Body of pancreas (tissue), 4 donors: ENCODE data around the gene ZNF789. TPM values are rescaled to one million over a fixed set of nuclear protein-coding genes. Genes with fewer than 3 reads are reported as not detected.
"Not testable (repeated sequence)": the region's sequence is repeated elsewhere in the genome, so short reads cannot be mapped to it uniquely, and the experiment has no call there.

ENCODE experiments used
- ATAC-seq: fragments of 150-250 bp; one replicate; pipeline ENCODE4 v1.9.1; 2016
- DNase-seq, 4 donors: peaks; one replicate each; pipeline ENCODE4 v3.0.0-alpha.2; 2019
- H3K27ac ChIP-seq, 4 donors: fragments of 200-600 bp; sonication (generic); 1 replicate in 3 of 4; 2 replicates in 1 of 4; pipeline versions ENCODE4 v1.5.1 to v1.6.1; 2016 to 2019; ENCODE audit warnings: mild to moderate bottlenecking in 1 of 4, mixed read lengths in 1 of 4, moderate library complexity in 1 of 4
- H3K27me3 ChIP-seq, 2 donors: fragments of 200-600 bp; sonication (generic); one replicate each; pipeline ENCODE4 v1.6.0; 2016; ENCODE audit warnings: mild to moderate bottlenecking in 1 of 2
- H3K36me3 ChIP-seq, 2 donors: fragments of 200-600 bp; sonication (generic); replicated peaks in 1 of 2; 2 replicates each; pipeline ENCODE4 v1.5.1; 2016; ENCODE audit warnings: low read depth in 2 of 2; ENCODE audit not compliant: insufficient read depth in 1 of 2
- H3K4me1 ChIP-seq: fragments of 200-600 bp; sonication (generic); one replicate; pipeline ENCODE4 v1.6.0; 2016
- H3K4me3 ChIP-seq, 2 donors: fragments of 200-600 bp; sonication (generic); 1 replicate in 1 of 2; 2 replicates in 1 of 2; pipeline ENCODE4 v1.5.1; 2016 to 2019
- H3K9me3 ChIP-seq, 3 donors: fragments of 200-600 bp; sonication (generic); 1 replicate in 2 of 3; 2 replicates in 1 of 3; pipeline ENCODE4 v1.5.1; 2016
- POLR2A ChIP-seq, 3 donors: fragments of 450-650 bp; IDR thresholded peaks; one replicate each; pipeline ENCODE4 v1.6.1; 2016; ENCODE audit warnings: antibody characterized with exemption in 3 of 3, mild to moderate bottlenecking in 2 of 3
- WGBS, 2 donors: methylation state at CpG; one replicate each; pipeline ENCODE4 v1.1.5; 2017; 5-methylcytosine and 5-hydroxymethylcytosine counted together
- intact Hi-C: fragments of 100-400 bp; cut with DNase I; formaldehyde crosslinking; loops from one replicate; pipeline ENCODE4 v1.15.1; 2023
- total RNA-seq, 2 donors: library from RNA; depleted of rRNA; stranded (reverse); fragments of >200 nt; gene quantifications; one replicate each; pipeline ENCODE4 v1.1.0, GENCODE V29; 2016
- TF ChIP-seq, protein P1 (sequence below), 7 experiments: fragments of 450-650 bp in 4 of 7; fragments of 200-600 bp in 3 of 7; sonication (generic) in 3 of 7; IDR thresholded peaks; one replicate each; pipeline ENCODE4 v1.5.1; 2016 to 2019; ENCODE audit warnings: antibody characterized with exemption in 7 of 7

ZNF789 gene
- total RNA-seq, 2 donors from 2014 or later: 5.4 to 22.7 TPM

DNA sequence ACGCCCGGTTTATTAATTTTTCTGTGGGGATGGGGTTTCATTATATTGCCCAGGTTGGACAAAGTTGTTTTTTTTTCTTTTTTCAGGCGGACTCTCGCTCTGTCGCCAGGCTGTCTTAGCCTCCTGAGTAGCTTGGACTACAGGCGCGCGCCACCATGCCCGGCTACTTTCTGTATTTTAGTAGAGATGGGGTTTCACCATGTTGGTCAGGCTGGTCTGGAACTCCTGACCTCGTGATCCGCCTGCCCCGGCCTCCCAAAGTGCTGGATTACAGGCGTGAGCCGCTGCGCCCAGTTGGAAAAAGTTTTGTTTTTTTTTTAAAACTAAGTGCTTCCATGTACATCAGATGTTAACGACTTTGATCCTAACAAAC, 27.9 kb downstream of the ZNF789 start:
- no peak for ATAC-seq
- Histone ChIP-seq H3K9me3 (no peaks in the 10 kb centered on the region), H3K36me3 (no peaks in the 10 kb centered on the region), H3K27ac (peak overlapping the region; percentile 81 to 98 (median 88)), H3K4me3 (peak overlapping the region; percentile 84 to 92), H3K4me1 (peaks cover 38% of the 10 kb centered on the region), H3K27me3 (no peaks in the 10 kb centered on the region)
- WGBS, 2 donors: 39 to 48% methylated on average over 16 of the region's 16 CpGs
- DNase-seq: no peak
- intact Hi-C loops: no loop called here
- TF ChIP-seq POLR2A (IDR thresholded peaks at IDR 0.05): no peak
- TF ChIP-seq, protein P1, sequence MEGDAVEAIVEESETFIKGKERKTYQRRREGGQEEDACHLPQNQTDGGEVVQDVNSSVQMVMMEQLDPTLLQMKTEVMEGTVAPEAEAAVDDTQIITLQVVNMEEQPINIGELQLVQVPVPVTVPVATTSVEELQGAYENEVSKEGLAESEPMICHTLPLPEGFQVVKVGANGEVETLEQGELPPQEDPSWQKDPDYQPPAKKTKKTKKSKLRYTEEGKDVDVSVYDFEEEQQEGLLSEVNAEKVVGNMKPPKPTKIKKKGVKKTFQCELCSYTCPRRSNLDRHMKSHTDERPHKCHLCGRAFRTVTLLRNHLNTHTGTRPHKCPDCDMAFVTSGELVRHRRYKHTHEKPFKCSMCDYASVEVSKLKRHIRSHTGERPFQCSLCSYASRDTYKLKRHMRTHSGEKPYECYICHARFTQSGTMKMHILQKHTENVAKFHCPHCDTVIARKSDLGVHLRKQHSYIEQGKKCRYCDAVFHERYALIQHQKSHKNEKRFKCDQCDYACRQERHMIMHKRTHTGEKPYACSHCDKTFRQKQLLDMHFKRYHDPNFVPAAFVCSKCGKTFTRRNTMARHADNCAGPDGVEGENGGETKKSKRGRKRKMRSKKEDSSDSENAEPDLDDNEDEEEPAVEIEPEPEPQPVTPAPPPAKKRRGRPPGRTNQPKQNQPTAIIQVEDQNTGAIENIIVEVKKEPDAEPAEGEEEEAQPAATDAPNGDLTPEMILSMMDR (IDR thresholded peaks at IDR 0.05): no peak

DNA sequence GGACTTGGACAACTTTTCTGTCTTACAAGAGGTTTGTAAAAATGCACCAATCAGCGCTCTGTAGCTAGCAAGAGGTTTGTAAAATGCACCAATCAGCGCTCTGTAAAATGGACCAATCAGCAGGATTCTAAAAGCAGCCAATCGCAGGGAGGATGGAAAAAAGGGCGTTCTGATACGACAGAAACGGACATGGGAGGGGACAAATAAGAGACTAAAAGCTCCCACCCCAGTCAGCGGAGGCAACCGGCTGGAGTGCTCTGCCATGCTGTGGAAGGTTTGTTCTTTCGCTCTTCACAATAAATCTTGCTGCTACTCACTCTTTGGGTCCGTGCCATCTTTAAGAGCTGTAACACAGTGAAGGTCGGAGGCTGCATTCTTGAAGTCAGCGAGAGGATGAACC, 28.5 kb downstream of the ZNF789 start:
- intact Hi-C loops, DNase-seq, ATAC-seq, H3K36me3 ChIP-seq, H3K9me3 ChIP-seq, H3K27me3 ChIP-seq, H3K4me3 ChIP-seq, H3K27ac ChIP-seq: not testable (repeated sequence)
- peaks cover 44% of the 10 kb centered on the region for H3K4me1 ChIP-seq
- WGBS, 2 donors: 89 to 93% methylated on average over 12 of the region's 12 CpGs

DNA sequence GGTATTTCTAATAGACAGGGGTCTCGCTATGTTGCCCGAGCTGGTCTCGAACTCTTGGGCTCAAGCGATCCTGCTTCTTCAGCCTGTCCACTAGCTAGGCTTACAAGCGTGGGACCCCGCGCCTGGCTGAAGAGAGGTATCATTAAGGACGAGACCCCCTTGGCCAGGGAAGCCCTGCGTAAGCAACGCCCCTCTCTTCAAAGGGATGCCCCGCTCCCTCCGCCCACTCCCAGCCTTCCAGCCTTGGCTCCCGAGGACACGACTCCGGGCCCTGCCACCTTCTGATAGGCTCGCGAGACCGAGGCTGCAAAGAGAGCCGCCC, 31.6 kb downstream of the ZNF789 start:
- DNase-seq: no peak
- no peak for ATAC-seq
- intact Hi-C loops: no loop called here
- H3K4me3 ChIP-seq: peak overlapping the region; percentile 95 to 97
- no peaks in the 10 kb centered on the region for H3K36me3 ChIP-seq
- H3K9me3 ChIP-seq: no peaks in the 10 kb centered on the region
- TF ChIP-seq, protein P1 (IDR thresholded peaks at IDR 0.05): no peak
- TF ChIP-seq POLR2A (IDR thresholded peaks at IDR 0.05): no peak
- peaks cover 35% of the 10 kb centered on the region for H3K4me1 ChIP-seq
- 8 to 13% methylated on average over 5 to 19 of the region's 19 CpGs for WGBS, 2 donors
- H3K27ac ChIP-seq: peak overlapping the region; percentile 85 to 98 (median 92)
- no peaks in the 10 kb centered on the region for H3K27me3 ChIP-seq

DNA sequence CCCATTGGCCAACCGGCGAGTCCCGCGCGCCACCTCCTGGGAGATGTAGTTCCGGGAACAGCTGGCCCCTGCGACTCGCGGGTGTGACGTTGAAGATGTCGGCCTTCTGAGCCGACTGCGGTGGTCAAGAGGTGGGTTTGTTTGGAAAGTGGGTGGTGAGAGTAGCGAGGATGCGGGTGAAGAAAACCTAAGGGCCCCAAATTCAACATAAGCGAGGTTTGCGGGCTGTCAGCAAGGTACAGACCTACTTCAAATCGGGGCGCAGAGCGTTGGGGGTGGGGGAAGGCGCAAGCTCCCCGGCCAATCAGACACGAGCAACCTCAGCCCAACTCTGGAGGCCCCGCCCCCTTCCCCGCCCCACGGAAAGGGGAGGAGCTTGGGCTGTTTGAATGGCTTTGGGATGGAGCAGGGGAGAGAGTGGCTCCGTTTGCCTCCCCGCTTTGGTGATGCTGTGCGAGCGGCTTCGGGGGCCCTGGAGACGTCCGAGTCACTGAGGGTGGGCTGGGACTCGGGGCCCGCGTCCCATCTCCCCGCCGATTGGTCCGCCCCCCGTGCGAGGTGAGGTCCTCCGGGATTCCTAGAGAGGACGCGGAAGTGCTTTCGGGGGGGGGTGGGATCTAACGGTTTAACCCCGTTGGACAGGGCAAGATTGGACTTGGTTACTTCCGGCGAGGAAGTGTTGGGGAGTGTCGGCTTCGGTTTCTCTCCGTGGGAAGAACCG, 32.1 kb downstream of the ZNF789 start, which contains the start of gene ZKSCAN5:
Gene ZKSCAN5, plus strand, starts transcription at position 60 of the 721 bp plus-strand sequence. CDS start 1,383 bp downstream, outside the sequence.
- peak; percentile 98 to 99 (median 98) for DNase-seq
- no peaks in the 10 kb centered on the region for H3K9me3 ChIP-seq
- intact Hi-C loops: no loop called here
- 0% methylated on average over 18 to 49 of the region's 53 CpGs for WGBS, 2 donors
- H3K27me3 ChIP-seq: no peaks in the 10 kb centered on the region
- H3K4me3 ChIP-seq: peak within 1 kb of the TSS; percentile 95 to 97
- TF ChIP-seq POLR2A (IDR thresholded peaks at IDR 0.05): peak; percentile 32 to 85 (median 82)
- TF ChIP-seq, protein P1 (IDR thresholded peaks at IDR 0.05): peak in 1 of 7 experiments; percentile 12
- ATAC-seq: peak; percentile 93
- peak within 1 kb of the TSS; percentile 85 to 98 (median 92) for H3K27ac ChIP-seq
- no peaks in the 10 kb centered on the region for H3K36me3 ChIP-seq
- peaks cover 34% of the 10 kb centered on the region for H3K4me1 ChIP-seq

DNA sequence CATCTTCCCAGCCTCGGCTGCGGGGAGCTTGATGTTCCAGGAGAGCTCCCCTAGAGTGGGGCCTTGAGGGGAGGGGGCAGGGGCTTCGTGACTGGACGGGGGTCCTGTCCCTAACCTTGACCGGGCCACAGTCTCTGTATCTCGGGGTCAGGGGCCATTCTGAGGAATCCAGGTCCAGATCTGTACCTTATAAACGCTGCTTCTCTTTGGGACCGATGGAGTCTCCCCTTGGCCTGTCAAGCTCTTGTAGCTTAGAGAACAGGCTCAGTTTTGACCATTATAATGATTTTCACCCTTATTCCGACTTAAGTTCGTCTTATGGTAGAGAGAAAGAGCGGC, 32.6 kb downstream of the ZNF789 start:
- ATAC-seq: no peak
- no peaks in the 10 kb centered on the region for H3K27me3 ChIP-seq
- TF ChIP-seq POLR2A (IDR thresholded peaks at IDR 0.05): no peak
- TF ChIP-seq, protein P1 (IDR thresholded peaks at IDR 0.05): no peak
- H3K9me3 ChIP-seq: no peaks in the 10 kb centered on the region
- peaks cover 34% of the 10 kb centered on the region for H3K4me1 ChIP-seq
- H3K27ac ChIP-seq: peak overlapping the region in 3 of 4 donors; percentile 85 to 98 (median 92)
- no peak for DNase-seq
- WGBS, 2 donors: 0 to 3% methylated on average over 8 to 11 of the region's 11 CpGs
- intact Hi-C loops: no loop called here
- no peaks in the 10 kb centered on the region for H3K36me3 ChIP-seq
- H3K4me3 ChIP-seq: peak overlapping the region; percentile 95 to 97
